H1 (cell line): Measurements from ENCODE around the gene TMBIM4. TPM values are rescaled to one million over a fixed set of nuclear protein-coding genes. Genes with fewer than 3 reads are reported as not detected.

Experiments used
- CTCF ChIA-PET: fragments of 300-600 bp; sonication (Branson Sonifier 250); formaldehyde crosslinking; loops from one replicate; lab custom pipeline; 2021; ENCODE audit not compliant: partially characterized antibody; lab: Charles Lee
- POLR2A ChIA-PET: fragments of 300-600 bp; sonication (Branson Sonifier 250); formaldehyde crosslinking; loops from one replicate; lab custom pipeline; 2021; ENCODE audit warnings: inconsistent platforms; ENCODE audit not compliant: partially characterized antibody; lab: Charles Lee
- DNase-seq, 2 experiments: peaks; one replicate each; pipeline versions ENCODE4 v3.0.0 to v3.0.0-alpha.2; 2010 to 2022; ENCODE audit warnings: low spot score in 2 of 2, low read depth in 1 of 2, mixed read lengths in 1 of 2
- FAIRE-seq: peaks from 2 replicates; lab custom pipeline; 2011; peaks lifted over from hg19 to GRCh38; lab: Jason Lieb, UNC
- H2AFZ ChIP-seq: 2 replicates; pipeline ENCODE4 v1.8.1; 2012; ENCODE audit warnings: low read length, inconsistent platforms
- H2AK5ac ChIP-seq: 2 replicates; pipeline ENCODE4 v1.6.1; 2013; ENCODE audit warnings: low read depth, low read length
- H2BK120ac ChIP-seq: replicated peaks from 2 replicates; pipeline ENCODE3; 2013; ENCODE audit warnings: low read depth, low read length, inconsistent platforms
- H2BK12ac ChIP-seq: 2 replicates; pipeline ENCODE4 v1.6.1; 2013; ENCODE audit warnings: low read depth, low read length
- H2BK15ac ChIP-seq: 2 replicates; pipeline ENCODE4 v1.6.1; 2013; ENCODE audit warnings: low read length
- H2BK20ac ChIP-seq: 2 replicates; pipeline ENCODE4 v1.6.1; 2013; ENCODE audit warnings: low read length
- H2BK5ac ChIP-seq: 2 replicates; pipeline ENCODE4 v1.6.1; 2013; ENCODE audit warnings: low read depth, low read length
- H3K14ac ChIP-seq: 2 replicates; pipeline ENCODE4 v1.6.1; 2013; ENCODE audit warnings: inconsistent platforms; ENCODE audit not compliant: insufficient read length
- H3K18ac ChIP-seq: 2 replicates; pipeline ENCODE4 v1.6.1; 2013; ENCODE audit warnings: low read length; ENCODE audit errors: extremely low read depth
- H3K23ac ChIP-seq: 2 replicates; pipeline ENCODE4 v1.6.1; 2013; ENCODE audit warnings: inconsistent platforms; ENCODE audit not compliant: insufficient read length
- H3K23me2 ChIP-seq: 2 replicates; pipeline ENCODE4 v1.6.1; 2013; ENCODE audit warnings: low read depth, low read length
- H3K27ac ChIP-seq: 2 replicates; pipeline ENCODE4 v1.6.1; 2011; ENCODE audit warnings: low read depth, low read length, inconsistent platforms
- H3K27me3 ChIP-seq, 4 experiments: replicated peaks in 1 of 4; 1 replicate in 1 of 4; 2 replicates in 3 of 4; pipeline versions ENCODE4 v1.6.1 to v1.8.1; 2011 to 2013; ENCODE audit warnings: low read length in 3 of 4, mild to moderate bottlenecking in 3 of 4, inconsistent platforms in 2 of 4, mixed read lengths in 2 of 4, moderate library complexity in 1 of 4; ENCODE audit not compliant: control insufficient read depth in 3 of 4, insufficient read depth in 3 of 4; ENCODE audit errors: extremely low read depth in 1 of 4
- H3K36me3 ChIP-seq, 4 experiments: 2 replicates each; pipeline versions ENCODE4 v1.6.1 to v1.8.1; 2011 to 2013; ENCODE audit warnings: mild to moderate bottlenecking in 4 of 4, low read length in 3 of 4, moderate library complexity in 2 of 4, control low read depth in 1 of 4, inconsistent platforms in 1 of 4; ENCODE audit not compliant: insufficient read depth in 4 of 4, control insufficient read depth in 2 of 4
- H3K4ac ChIP-seq: replicated peaks from 2 replicates; pipeline ENCODE3; 2013; ENCODE audit warnings: low read length, low read depth, mixed read lengths, inconsistent platforms; ENCODE audit not compliant: insufficient read length
- H3K4me1 ChIP-seq, 4 experiments: replicated peaks in 1 of 4; 1 replicate in 1 of 4; 2 replicates in 3 of 4; pipeline versions ENCODE4 v1.6.1 to v1.8.1; 2011 to 2013; ENCODE audit warnings: low read length in 3 of 4, inconsistent platforms in 2 of 4, mixed read lengths in 1 of 4; ENCODE audit not compliant: insufficient read depth in 4 of 4, control insufficient read depth in 3 of 4
- H3K4me2 ChIP-seq, 2 experiments: 2 replicates each; pipeline versions ENCODE4 v1.6.1 to v1.8.1; 2011 to 2013; ENCODE audit warnings: low read depth in 2 of 2, low read length in 2 of 2, control low read depth in 1 of 2, inconsistent platforms in 1 of 2, mild to moderate bottlenecking in 1 of 2; ENCODE audit not compliant: insufficient read depth in 1 of 2
- H3K4me3 ChIP-seq, 4 experiments: fragments of 200-600, 300-600 bp in 1 of 4; sonication (generic), shearing (Covaris generic), sonication (Bioruptor Twin) in 1 of 4; 2 replicates each; pipeline versions ENCODE4 v1.5.1 to v1.8.1; 2011 to 2016; ENCODE audit warnings: low read length in 4 of 4, low read depth in 3 of 4, control low read depth in 2 of 4, inconsistent platforms in 2 of 4, mild to moderate bottlenecking in 2 of 4, mixed read lengths in 1 of 4, moderate library complexity in 1 of 4; ENCODE audit not compliant: insufficient read depth in 2 of 4; ENCODE audit errors: extremely low read depth in 1 of 4
- H3K56ac ChIP-seq: replicated peaks from 2 replicates; pipeline ENCODE3; 2013; ENCODE audit warnings: low read depth, mild to moderate bottlenecking, mixed read lengths, low read length, inconsistent platforms; ENCODE audit not compliant: insufficient read length
- H3K79me1 ChIP-seq: 2 replicates; pipeline ENCODE4 v1.6.1; 2013; ENCODE audit warnings: low read depth, low read length, control low read depth
- H3K79me2 ChIP-seq, 2 experiments: 2 replicates each; pipeline versions ENCODE4 v1.6.1 to v1.8.1; 2012 to 2013; ENCODE audit warnings: low read length in 2 of 2, mild to moderate bottlenecking in 2 of 2, inconsistent platforms in 1 of 2; ENCODE audit not compliant: insufficient read depth in 2 of 2, control insufficient read depth in 1 of 2
- H3K9ac ChIP-seq, 4 experiments: replicated peaks in 1 of 4; 1 replicate in 1 of 4; 2 replicates in 3 of 4; pipeline versions ENCODE4 v1.6.1 to v1.8.1; 2011 to 2013; ENCODE audit warnings: low read depth in 3 of 4, low read length in 3 of 4, control low read depth in 2 of 4, mild to moderate bottlenecking in 2 of 4, moderate library complexity in 2 of 4, inconsistent platforms in 1 of 4; ENCODE audit errors: extremely low read depth in 1 of 4
- H3K9me3 ChIP-seq, 2 experiments: 2 replicates each; pipeline versions ENCODE4 v1.6.1 to v1.8.1; 2012 to 2013; ENCODE audit warnings: mild to moderate bottlenecking in 2 of 2, moderate library complexity in 2 of 2, control low read depth in 1 of 2, inconsistent platforms in 1 of 2, low read depth in 1 of 2, low read length in 1 of 2, mixed read lengths in 1 of 2; ENCODE audit not compliant: insufficient read depth in 2 of 2
- H4K20me1 ChIP-seq, 2 experiments: replicated peaks in 1 of 2; 2 replicates each; pipeline versions ENCODE3 to v1.8.1; 2011 to 2013; ENCODE audit warnings: inconsistent platforms in 2 of 2, low read length in 2 of 2, mild to moderate bottlenecking in 1 of 2; ENCODE audit not compliant: insufficient read depth in 2 of 2, control insufficient read depth in 1 of 2
- H4K5ac ChIP-seq: 2 replicates; pipeline ENCODE4 v1.6.1; 2013; ENCODE audit warnings: low read length, low read depth, mixed read lengths, inconsistent platforms; ENCODE audit not compliant: insufficient read length
- H4K8ac ChIP-seq: 2 replicates; pipeline ENCODE4 v1.8.0; 2013; ENCODE audit warnings: mild to moderate bottlenecking, moderate library complexity, low read length, inconsistent platforms; ENCODE audit not compliant: insufficient read depth; ENCODE audit errors: extremely low read depth
- H4K91ac ChIP-seq: replicated peaks from 2 replicates; pipeline ENCODE3; 2013; ENCODE audit warnings: low read length, mixed read lengths, inconsistent platforms; ENCODE audit not compliant: insufficient read length
- CHD2 ChIP-seq: IDR thresholded peaks from 2 replicates; pipeline ENCODE4 v1.6.1; 2012; ENCODE audit warnings: low read length, improper control_type of control experiment
- NANOG ChIP-seq: IDR thresholded peaks from 2 replicates; pipeline ENCODE4 v1.6.1; 2011; ENCODE audit warnings: low read length, low read depth, mild to moderate bottlenecking, inconsistent platforms; ENCODE audit not compliant: insufficient read depth, poor library complexity, severe bottlenecking
- RAD21 ChIP-seq, 2 experiments: IDR thresholded peaks in 1 of 2; conservative IDR thresholded peaks in 1 of 2; 2 replicates each; pipeline ENCODE4 v1.6.1; 2011; ENCODE audit warnings: low read depth in 2 of 2, low read length in 2 of 2, improper control_type of control experiment in 1 of 2, inconsistent platforms in 1 of 2, mild to moderate bottlenecking in 1 of 2, moderate library complexity in 1 of 2
- RBBP5 ChIP-seq: IDR thresholded peaks from 2 replicates; pipeline ENCODE4 v1.7.1; 2012; ENCODE audit warnings: low read depth, mild to moderate bottlenecking, inconsistent platforms, low read length, moderate library complexity, borderline replicate concordance
- polyA plus RNA-seq, 7 experiments: library from polyadenylated mRNA; depleted of rRNA in 3 of 7; stranded (reverse) in 5 of 7; unstranded in 2 of 7; fragments of >200 nt in 5 of 7; fragments of 200-250 nt in 2 of 7; gene quantifications; 1 replicate in 5 of 7; 2 replicates in 1 of 7; 4 replicates in 1 of 7; pipeline versions ENCODE4 v1.2.1 to v1.2.3, GENCODE V29; 2011 to 2013; ENCODE audit warnings: missing spikeins in 2 of 7, mixed read lengths in 2 of 7
- total RNA-seq: library from RNA; stranded (reverse); fragmentation: NEBNext Ultra II Directional; extraction: Animal tissue kit (Norgen Biotek cat#: 25700); gene quantifications from 2 replicates; pipeline ENCODE4 v1.2.1, GENCODE V29; 2021

Gene TMBIM4
- total and polyA plus RNA-seq, 2 of the 8 experiments (the other 6 are each of a cell fraction or from before 2014, with no cell fraction given) = 12.8 to 46.6 TPM

- no peak overlapping the region for H3K27ac ChIP-seq
- TF ChIP-seq RBBP5 (no peak), NANOG (no peak), RAD21 (IDR thresholded peaks at IDR 0.05 in 1 of 2, conservative IDR thresholded peaks at IDR 0.05 in 1 of 2; ENCODE audit: low read depth in 2 of 2, low read length in 2 of 2) (no peak), CHD2 (no peak)
- TF ChIP-seq, all 59 proteins: peak for 0
- H3K4me1 ChIP-seq = no peaks in the 10 kb centered on the region
- H2BK15ac ChIP-seq = no peak overlapping the region
- no peak overlapping the region for H3K56ac ChIP-seq
- H2BK5ac ChIP-seq = no peak overlapping the region
- H2AK5ac ChIP-seq = no peak overlapping the region
- H3K23me2 ChIP-seq = no peaks in the 10 kb centered on the region
- H3K23ac ChIP-seq = no peak overlapping the region
- H3K14ac ChIP-seq = no peak overlapping the region
- H4K8ac ChIP-seq = no peak overlapping the region
- H2BK12ac ChIP-seq = no peak overlapping the region
- H3K79me1 ChIP-seq = no peaks in the 10 kb centered on the region
- no peak overlapping the region for H3K18ac ChIP-seq
- H3K4me2 ChIP-seq = no peak overlapping the region
- H2BK20ac ChIP-seq = no peak overlapping the region
- CTCF ChIA-PET = interaction anchor here (0.6 to 1.2 kb wide), 2 partner anchors 9 to 99 kb away, joined by 3 to 5 read pairs; no protein-coding TSS in a partner anchor
- H4K5ac ChIP-seq = no peak overlapping the region
- no peak for FAIRE-seq
- no peak overlapping the region for H3K4ac ChIP-seq
- no peak overlapping the region for H2AFZ ChIP-seq
- no peaks in the 10 kb centered on the region for H4K20me1 ChIP-seq
- H3K27me3 ChIP-seq = no peaks in the 10 kb centered on the region
- H3K36me3 ChIP-seq = no peaks in the 10 kb centered on the region; a peak in 2 of 8 replicates
- H2BK120ac ChIP-seq = no peak overlapping the region
- no peaks in the 10 kb centered on the region for H3K79me2 ChIP-seq
- H3K4me3 ChIP-seq = no peak overlapping the region
- no peak for DNase-seq
- no peaks in the 10 kb centered on the region for H3K9me3 ChIP-seq
- H3K9ac ChIP-seq = no peak overlapping the region
- POLR2A ChIA-PET = no interaction called here
- H4K91ac ChIP-seq = no peak overlapping the region
Observed at GRCh38 chr12:66154776-66155175, 15.0 kb downstream of the TMBIM4 start.
